MM.1S (cell line): ENCODE data around the gene CNTN1.

Experiments used
- DNase-seq: peaks from one replicate; pipeline ENCODE4 v3.0.0-alpha.2; 2015
- H2AFZ ChIP-seq: fragments of 300-600 bp; sonication (generic); 2 replicates; pipeline ENCODE4 v1.6.0; 2016; ENCODE audit warnings: antibody characterized with exemption, low read length
- H3F3A ChIP-seq: fragments of 300-600 bp; sonication (generic); 2 replicates; pipeline ENCODE4 v1.6.1; 2016; ENCODE audit warnings: mild to moderate bottlenecking, antibody characterized with exemption, low read length, moderate library complexity, mixed read lengths; ENCODE audit not compliant: insufficient read depth
- H3K27ac ChIP-seq: fragments of 300-600 bp; sonication (generic); 2 replicates; pipeline ENCODE4 v1.5.1; 2016; ENCODE audit warnings: mild to moderate bottlenecking, low read length
- H3K27me3 ChIP-seq: fragments of 300-600 bp; sonication (generic); replicated peaks from 2 replicates; pipeline ENCODE4 v1.6.0; 2016; ENCODE audit warnings: low read length; ENCODE audit not compliant: insufficient read depth
- H3K36me3 ChIP-seq: fragments of 300-600 bp; sonication (generic); replicated peaks from 2 replicates; pipeline ENCODE4 v1.6.1; 2016; ENCODE audit warnings: mild to moderate bottlenecking, low read length, mixed read lengths; ENCODE audit not compliant: insufficient read depth
- H3K4me1 ChIP-seq: fragments of 300-600 bp; sonication (generic); 2 replicates; pipeline ENCODE4 v1.6.1; 2016; ENCODE audit warnings: low read length, mixed read lengths
- H3K4me2 ChIP-seq: fragments of 300-600 bp; sonication (generic); 2 replicates; pipeline ENCODE4 v1.6.0; 2016; ENCODE audit warnings: low read depth, low read length
- H3K4me3 ChIP-seq: fragments of 300-600 bp; sonication (generic); 2 replicates; pipeline ENCODE4 v1.5.1; 2016; ENCODE audit warnings: low read length, mixed read lengths
- H3K79me2 ChIP-seq: fragments of 300-600 bp; sonication (generic); 2 replicates; pipeline ENCODE4 v1.6.1; 2016; ENCODE audit warnings: mixed run types, low read length, mixed read lengths
- H3K9ac ChIP-seq: fragments of 300-600 bp; sonication (generic); 2 replicates; pipeline ENCODE4 v1.6.1; 2016; ENCODE audit warnings: low read length, mixed read lengths
- H3K9me2 ChIP-seq: fragments of 300-600 bp; sonication (generic); replicated peaks from 2 replicates; pipeline ENCODE4 v1.6.1; 2016; ENCODE audit warnings: mild to moderate bottlenecking, low read length, mixed read lengths; ENCODE audit not compliant: insufficient read depth
- H3K9me3 ChIP-seq: fragments of 300-600 bp; sonication (generic); replicated peaks from 2 replicates; pipeline ENCODE4 v1.6.1; 2016; ENCODE audit warnings: mild to moderate bottlenecking, low read length, mixed read lengths; ENCODE audit not compliant: insufficient read depth
- H4K20me1 ChIP-seq: fragments of 300-600 bp; sonication (generic); 2 replicates; pipeline ENCODE4 v1.6.1; 2016; ENCODE audit warnings: mild to moderate bottlenecking, low read length, moderate library complexity, mixed read lengths; ENCODE audit not compliant: insufficient read depth
- EZH2 ChIP-seq: fragments of 300-600 bp; sonication (generic); optimal IDR thresholded peaks from 2 replicates; pipeline ENCODE3; 2017; ENCODE audit warnings: low read depth, mild to moderate bottlenecking, antibody characterized with exemption, low read length, mixed read lengths
- EZH2phosphoT487 ChIP-seq: fragments of 300-600 bp; sonication (generic); IDR thresholded peaks from 2 replicates; pipeline ENCODE4 v1.6.1; 2018; ENCODE audit warnings: antibody characterized with exemption, low read length
- TF ChIP-seq, protein P1 (sequence below): fragments of 300-600 bp; sonication (generic); IDR thresholded peaks from 2 replicates; pipeline ENCODE4 v1.5.1; 2016; ENCODE audit warnings: antibody characterized with exemption, low read length, mixed read lengths

CNTN1 gene

GRCh38 chr12:41101806-41102205, 409.6 kb downstream of the CNTN1 start:
- no peak overlapping the region for H3K9ac ChIP-seq
- H3K36me3 ChIP-seq = no peaks in the 10 kb centered on the region
- H3K9me2 ChIP-seq = no peaks in the 10 kb centered on the region
- no peak overlapping the region for H2AFZ ChIP-seq
- no peak for DNase-seq
- no peaks in the 10 kb centered on the region for H3K27me3 ChIP-seq
- H3F3A ChIP-seq = no peaks in the 10 kb centered on the region
- TF ChIP-seq EZH2 (no peak), EZH2phosphoT487 (no peak)
- H3K4me3 ChIP-seq = no peak overlapping the region
- H3K79me2 ChIP-seq = no peaks in the 10 kb centered on the region
- H3K27ac ChIP-seq = no peak overlapping the region
- H3K9me3 ChIP-seq = no peaks in the 10 kb centered on the region
- no peak overlapping the region for H3K4me2 ChIP-seq
- H4K20me1 ChIP-seq = no peaks in the 10 kb centered on the region
- H3K4me1 ChIP-seq = 0 out of 2 replicates have a peak, but pooled peaks cover 4% of the 10 kb centered on the region

- no peak for DNase-seq
- H3K4me1 ChIP-seq = 0 out of 2 replicates have a peak, but pooled peaks cover 4% of the 10 kb centered on the region
- H3K27me3 ChIP-seq = no peaks in the 10 kb centered on the region
- no peaks in the 10 kb centered on the region for H4K20me1 ChIP-seq
- no peaks in the 10 kb centered on the region for H3K36me3 ChIP-seq
- no peak overlapping the region for H3K9ac ChIP-seq
- no peak overlapping the region for H3K4me3 ChIP-seq
- no peaks in the 10 kb centered on the region for H3K79me2 ChIP-seq
- H3K9me2 ChIP-seq = no peaks in the 10 kb centered on the region
- no peak overlapping the region for H3K4me2 ChIP-seq
- TF ChIP-seq EZH2phosphoT487 (no peak), EZH2 (no peak)
- TF ChIP-seq, protein P1, sequence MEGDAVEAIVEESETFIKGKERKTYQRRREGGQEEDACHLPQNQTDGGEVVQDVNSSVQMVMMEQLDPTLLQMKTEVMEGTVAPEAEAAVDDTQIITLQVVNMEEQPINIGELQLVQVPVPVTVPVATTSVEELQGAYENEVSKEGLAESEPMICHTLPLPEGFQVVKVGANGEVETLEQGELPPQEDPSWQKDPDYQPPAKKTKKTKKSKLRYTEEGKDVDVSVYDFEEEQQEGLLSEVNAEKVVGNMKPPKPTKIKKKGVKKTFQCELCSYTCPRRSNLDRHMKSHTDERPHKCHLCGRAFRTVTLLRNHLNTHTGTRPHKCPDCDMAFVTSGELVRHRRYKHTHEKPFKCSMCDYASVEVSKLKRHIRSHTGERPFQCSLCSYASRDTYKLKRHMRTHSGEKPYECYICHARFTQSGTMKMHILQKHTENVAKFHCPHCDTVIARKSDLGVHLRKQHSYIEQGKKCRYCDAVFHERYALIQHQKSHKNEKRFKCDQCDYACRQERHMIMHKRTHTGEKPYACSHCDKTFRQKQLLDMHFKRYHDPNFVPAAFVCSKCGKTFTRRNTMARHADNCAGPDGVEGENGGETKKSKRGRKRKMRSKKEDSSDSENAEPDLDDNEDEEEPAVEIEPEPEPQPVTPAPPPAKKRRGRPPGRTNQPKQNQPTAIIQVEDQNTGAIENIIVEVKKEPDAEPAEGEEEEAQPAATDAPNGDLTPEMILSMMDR = no peak
- no peaks in the 10 kb centered on the region for H3K9me3 ChIP-seq
- no peak overlapping the region for H3K27ac ChIP-seq
- no peak overlapping the region for H2AFZ ChIP-seq
- no peaks in the 10 kb centered on the region for H3F3A ChIP-seq
Observed at GRCh38 chr12:41103614-41104013, 411.4 kb downstream of the CNTN1 start.

DNA sequence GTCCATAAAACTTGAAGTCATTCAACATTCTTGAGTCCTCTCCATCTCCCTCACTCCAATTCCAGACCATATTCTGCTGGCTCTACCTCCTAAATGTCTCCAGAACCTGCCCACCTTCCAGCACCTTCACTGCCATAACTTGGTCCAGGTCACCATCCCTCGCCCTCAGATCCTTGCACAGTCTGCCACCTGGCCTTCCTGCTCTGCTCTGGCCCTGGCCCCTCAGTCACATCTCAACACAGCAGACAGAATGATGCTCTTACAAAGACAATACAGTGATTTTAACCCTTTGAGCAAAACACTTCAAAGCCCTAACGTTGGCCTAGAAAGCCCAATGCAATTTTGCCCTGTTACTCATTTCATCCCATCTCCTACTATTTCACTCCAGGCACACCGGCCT, 414.1 kb downstream of the CNTN1 start:
- Histone ChIP-seq H3K4me2 (no peak overlapping the region), H4K20me1 (no peaks in the 10 kb centered on the region), H3F3A (no peaks in the 10 kb centered on the region), H3K36me3 (no peaks in the 10 kb centered on the region), H3K27ac (no peak overlapping the region), H3K9ac (no peak overlapping the region), H3K27me3 (no peaks in the 10 kb centered on the region), H3K9me2 (no peaks in the 10 kb centered on the region), H2AFZ (no peak overlapping the region), H3K4me1 (peaks cover 10% of the 10 kb centered on the region; the same call in 1 of the 2 replicates), H3K79me2 (no peaks in the 10 kb centered on the region), H3K9me3 (no peaks in the 10 kb centered on the region), H3K4me3 (no peak overlapping the region)
- TF ChIP-seq EZH2phosphoT487 (no peak), EZH2 (no peak)
- TF ChIP-seq, protein P1 = no peak
- DNase-seq = no peak

- Histone ChIP-seq H3K9me3 (no peaks in the 10 kb centered on the region), H3K79me2 (no peaks in the 10 kb centered on the region), H3K36me3 (no peaks in the 10 kb centered on the region), H3K4me1 (peaks cover 25% of the 10 kb centered on the region), H3K4me3 (no peak overlapping the region), H3K9ac (no peak overlapping the region), H3K4me2 (no peak overlapping the region), H3F3A (no peaks in the 10 kb centered on the region), H4K20me1 (no peaks in the 10 kb centered on the region), H3K27me3 (no peaks in the 10 kb centered on the region), H2AFZ (no peak overlapping the region), H3K27ac (no peak overlapping the region), H3K9me2 (no peaks in the 10 kb centered on the region)
- TF ChIP-seq, protein P1 = no peak
- no peak for TF ChIP-seq EZH2
- no peak for TF ChIP-seq EZH2phosphoT487
- DNase-seq = no peak
Observed at GRCh38 chr12:41108032-41108431, 415.8 kb downstream of the CNTN1 start.
